Measurements from ENCODE around the gene SLC39A5. TPM values are rescaled to one million over a fixed set of nuclear protein-coding genes. Genes with fewer than 3 reads are reported as not detected.

The SLC39A5 gene
- polyA plus RNA-seq, 1 of the 3 experiments (the other 2 are of a cell fraction) = 0.12 TPM

DNA sequence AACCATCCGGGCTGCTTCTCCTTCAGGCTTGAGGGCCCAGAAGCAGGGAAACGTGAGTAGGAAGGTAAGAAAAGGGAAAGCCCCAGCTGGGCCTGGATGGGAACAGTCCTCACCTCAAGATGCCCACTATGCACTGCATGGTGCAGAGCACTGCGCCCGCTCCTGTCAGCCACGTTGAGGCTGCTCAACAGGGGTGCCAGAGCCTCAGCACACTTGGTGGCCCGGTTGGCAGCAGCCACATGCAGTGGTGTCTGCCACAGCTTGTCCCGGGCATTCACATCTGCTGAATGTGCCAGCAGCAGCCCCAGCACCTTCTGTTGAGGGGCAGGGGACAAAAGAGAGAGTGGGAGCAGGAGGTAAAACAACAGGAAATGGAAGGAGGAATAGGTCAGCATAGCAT, 25.8 kb downstream of the SLC39A5 start:
- WGBS (ENCODE audit: low lambda C conversion rate) = 95% methylated on average over 7 of the region's 7 CpGs
- peak overlapping the region; percentile 97 for H3K4me2 ChIP-seq

DNA sequence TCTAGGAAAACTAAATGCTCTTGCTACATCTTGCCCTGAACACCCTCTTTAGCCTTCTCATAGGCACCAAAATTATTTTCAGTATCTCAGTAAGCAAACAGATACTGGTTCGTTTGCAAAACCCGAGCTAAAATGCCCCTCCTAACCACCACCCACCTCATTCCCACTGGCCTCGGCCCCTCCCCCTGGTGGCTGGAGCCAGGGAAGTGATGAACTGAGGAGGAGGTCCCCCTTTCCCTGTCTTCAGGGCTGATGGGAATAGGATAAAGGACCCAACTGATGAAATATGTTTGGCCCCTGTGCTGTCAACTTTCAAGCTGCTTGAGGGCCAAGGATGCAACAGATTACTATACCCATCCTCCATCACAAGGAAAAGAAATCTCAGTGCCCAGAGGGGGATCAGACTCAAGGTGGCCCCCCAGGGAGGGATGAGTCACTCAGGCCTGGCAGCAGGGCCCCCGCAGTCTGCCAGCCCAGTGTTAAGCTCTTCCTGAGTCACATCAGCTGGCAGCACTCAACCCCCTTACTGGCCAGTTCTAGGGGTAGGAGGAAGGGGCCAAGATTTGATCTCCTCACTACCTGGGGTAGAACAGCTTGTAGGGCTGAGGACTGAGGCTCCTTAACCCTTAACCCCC, 26.6 kb downstream of the SLC39A5 start:
- Histone ChIP-seq H3K4me2 (peak overlapping the region; percentile 97), H3K4me3 (ENCODE audit: low read depth in 2 of 2, low read length in 1 of 2) (peak overlapping the region; percentile 90 to 95), H3K79me2 (ENCODE audit: insufficient read depth) (peaks cover 64% of the 10 kb centered on the region), H3K9me2 (no peaks in the 10 kb centered on the region), H4K20me1 (ENCODE audit: insufficient read depth) (peaks cover 23% of the 10 kb centered on the region), H3F3A (replicated peaks; ENCODE audit: insufficient read depth) (peaks cover 35% of the 10 kb centered on the region), H3K9me3 (no peaks in the 10 kb centered on the region), H2AFZ (ENCODE audit: low read depth) (no peak overlapping the region), H3K27me3 (ENCODE audit: insufficient read depth) (no peaks in the 10 kb centered on the region), H3K4me1 (ENCODE audit: control insufficient read depth in 1 of 2, insufficient read depth in 2 of 2, low read depth in 1 of 2, low read length in 1 of 2) (peaks cover 11 to 19% of the 10 kb centered on the region in 2 experiments), H3K27ac (ENCODE audit: low read depth in 2 of 2, low read length in 1 of 2) (peak overlapping the region in 1 of 2 experiments; percentile 75; a peak in 3 of 4 replicates), H3K9ac (peak overlapping the region; percentile 91), H3K36me3 (replicated peaks in 1 of 2; ENCODE audit: control insufficient read depth in 1 of 2, insufficient read depth in 2 of 2, low read length in 1 of 2) (peaks cover 46 to 47% of the 10 kb centered on the region in 2 experiments)
- no peak for DNase-seq
- ChIA-PET CTCF (interaction anchor here (0.9 to 5.4 kb wide), 15 partner anchors 9 to 208 kb away, joined by 3 to 58 read pairs (median 7); partner anchors contain the start of genes COQ10A, RNF41 and SMARCC2), POLR2A (no interaction called here)
- 11% methylated on average over 3 of the region's 4 CpGs for WGBS (ENCODE audit: low lambda C conversion rate)
- no peak for TF ChIP-seq TAF1 (IDR thresholded peaks at IDR 0.05; ENCODE audit: borderline replicate concordance, low read depth, low read length)
- peak; percentile 50; the same call in 1 of the 2 replicates for TF ChIP-seq TCF12 (IDR thresholded peaks at IDR 0.05)
- TF ChIP-seq ELF1 (IDR thresholded peaks at IDR 0.05) = no peak
- TF ChIP-seq RXRA (IDR thresholded peaks at IDR 0.05; ENCODE audit: borderline replicate concordance, low read depth) = no peak
- no peak for TF ChIP-seq MXI1 (IDR thresholded peaks at IDR 0.05; ENCODE audit: low read depth, low read length)
- no peak for TF ChIP-seq FOXJ3 (CRISPR knock-in tag; IDR thresholded peaks at IDR 0.05)
- TF ChIP-seq, protein P1, sequence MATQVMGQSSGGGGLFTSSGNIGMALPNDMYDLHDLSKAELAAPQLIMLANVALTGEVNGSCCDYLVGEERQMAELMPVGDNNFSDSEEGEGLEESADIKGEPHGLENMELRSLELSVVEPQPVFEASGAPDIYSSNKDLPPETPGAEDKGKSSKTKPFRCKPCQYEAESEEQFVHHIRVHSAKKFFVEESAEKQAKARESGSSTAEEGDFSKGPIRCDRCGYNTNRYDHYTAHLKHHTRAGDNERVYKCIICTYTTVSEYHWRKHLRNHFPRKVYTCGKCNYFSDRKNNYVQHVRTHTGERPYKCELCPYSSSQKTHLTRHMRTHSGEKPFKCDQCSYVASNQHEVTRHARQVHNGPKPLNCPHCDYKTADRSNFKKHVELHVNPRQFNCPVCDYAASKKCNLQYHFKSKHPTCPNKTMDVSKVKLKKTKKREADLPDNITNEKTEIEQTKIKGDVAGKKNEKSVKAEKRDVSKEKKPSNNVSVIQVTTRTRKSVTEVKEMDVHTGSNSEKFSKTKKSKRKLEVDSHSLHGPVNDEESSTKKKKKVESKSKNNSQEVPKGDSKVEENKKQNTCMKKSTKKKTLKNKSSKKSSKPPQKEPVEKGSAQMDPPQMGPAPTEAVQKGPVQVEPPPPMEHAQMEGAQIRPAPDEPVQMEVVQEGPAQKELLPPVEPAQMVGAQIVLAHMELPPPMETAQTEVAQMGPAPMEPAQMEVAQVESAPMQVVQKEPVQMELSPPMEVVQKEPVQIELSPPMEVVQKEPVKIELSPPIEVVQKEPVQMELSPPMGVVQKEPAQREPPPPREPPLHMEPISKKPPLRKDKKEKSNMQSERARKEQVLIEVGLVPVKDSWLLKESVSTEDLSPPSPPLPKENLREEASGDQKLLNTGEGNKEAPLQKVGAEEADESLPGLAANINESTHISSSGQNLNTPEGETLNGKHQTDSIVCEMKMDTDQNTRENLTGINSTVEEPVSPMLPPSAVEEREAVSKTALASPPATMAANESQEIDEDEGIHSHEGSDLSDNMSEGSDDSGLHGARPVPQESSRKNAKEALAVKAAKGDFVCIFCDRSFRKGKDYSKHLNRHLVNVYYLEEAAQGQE (IDR thresholded peaks at IDR 0.05; ENCODE audit: low read depth, low read length) = no peak
- no peak for TF ChIP-seq FOXM1 (IDR thresholded peaks at IDR 0.05; ENCODE audit: low read depth)
- no peak for TF ChIP-seq EZH2phosphoT487 (IDR thresholded peaks at IDR 0.05; ENCODE audit: borderline replicate concordance, low read depth)
- TF ChIP-seq RFX5 (IDR thresholded peaks at IDR 0.05; ENCODE audit: low read length) = no peak
- no peak for TF ChIP-seq USF1 (IDR thresholded peaks at IDR 0.05; ENCODE audit: borderline replicate concordance, low read depth)
- TF ChIP-seq, protein P2, sequence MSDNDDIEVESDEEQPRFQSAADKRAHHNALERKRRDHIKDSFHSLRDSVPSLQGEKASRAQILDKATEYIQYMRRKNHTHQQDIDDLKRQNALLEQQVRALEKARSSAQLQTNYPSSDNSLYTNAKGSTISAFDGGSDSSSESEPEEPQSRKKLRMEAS (IDR thresholded peaks at IDR 0.05; ENCODE audit: low read depth) = no peak; the same call in 1 of the 2 replicates
- TF ChIP-seq JUND (IDR thresholded peaks at IDR 0.05) = peak; percentile 78
- no peak for TF ChIP-seq MEF2A (IDR thresholded peaks at IDR 0.05; ENCODE audit: borderline replicate concordance, low read depth)
- TF ChIP-seq SMC3 (IDR thresholded peaks at IDR 0.05; ENCODE audit: low read depth, low read length) = no peak
- no peak for TF ChIP-seq YY1 (IDR thresholded peaks at IDR 0.05; ENCODE audit: low read depth)

More for the DNA sequence above, 25.8 kb downstream of the SLC39A5 start:
- Histone ChIP-seq H3K36me3 (replicated peaks in 1 of 2; ENCODE audit: control insufficient read depth in 1 of 2, insufficient read depth in 2 of 2, low read length in 1 of 2) (peaks cover 47 to 54% of the 10 kb centered on the region in 2 experiments), H3K79me2 (ENCODE audit: insufficient read depth) (peaks cover 65% of the 10 kb centered on the region), H2AFZ (ENCODE audit: low read depth) (no peak overlapping the region), H3K9me3 (no peaks in the 10 kb centered on the region), H3F3A (replicated peaks; ENCODE audit: insufficient read depth) (peaks cover 35% of the 10 kb centered on the region), H3K4me3 (ENCODE audit: low read depth in 2 of 2, low read length in 1 of 2) (no peak overlapping the region), H3K9ac (no peak overlapping the region), H3K27ac (ENCODE audit: low read depth in 2 of 2, low read length in 1 of 2) (peak overlapping the region in 1 of 2 experiments; percentile 75; a peak in 1 of 4 replicates), H3K4me1 (ENCODE audit: control insufficient read depth in 1 of 2, insufficient read depth in 2 of 2, low read depth in 1 of 2, low read length in 1 of 2) (peaks cover 11 to 19% of the 10 kb centered on the region in 2 experiments), H3K27me3 (ENCODE audit: insufficient read depth) (no peaks in the 10 kb centered on the region), H3K9me2 (no peaks in the 10 kb centered on the region), H4K20me1 (ENCODE audit: insufficient read depth) (peaks cover 23% of the 10 kb centered on the region)
- POLR2A ChIA-PET = no interaction called here
- no peak for DNase-seq
- TF ChIP-seq ZBTB33 (IDR thresholded peaks at IDR 0.05; ENCODE audit: borderline replicate concordance, low read depth) = no peak
- TF ChIP-seq FOSL2 (IDR thresholded peaks at IDR 0.05; ENCODE audit: borderline replicate concordance, low read depth) = no peak
- no peak for TF ChIP-seq GABPA (IDR thresholded peaks at IDR 0.05; ENCODE audit: low read depth)
- TF ChIP-seq YY1 (IDR thresholded peaks at IDR 0.05; ENCODE audit: low read depth) = no peak
- CTCF ChIA-PET = interaction anchor here (1.0 to 5.4 kb wide), 7 partner anchors 12 to 65 kb away, joined by 3 to 58 read pairs (median 30); partner anchors contain the start of genes COQ10A, RNF41 and SMARCC2
